Inflammatory macrophage treated with lipopolysaccharide for 4 hours (primary cell): ENCODE results near the gene STXBP4.
A peak's percentile ranks its signal among the peaks of the same experiment; 100 is the strongest.

Experiments used
- DNase-seq: peaks from one replicate; pipeline ENCODE4 v3.0.0-alpha.2; 2020

Gene STXBP4

DNA sequence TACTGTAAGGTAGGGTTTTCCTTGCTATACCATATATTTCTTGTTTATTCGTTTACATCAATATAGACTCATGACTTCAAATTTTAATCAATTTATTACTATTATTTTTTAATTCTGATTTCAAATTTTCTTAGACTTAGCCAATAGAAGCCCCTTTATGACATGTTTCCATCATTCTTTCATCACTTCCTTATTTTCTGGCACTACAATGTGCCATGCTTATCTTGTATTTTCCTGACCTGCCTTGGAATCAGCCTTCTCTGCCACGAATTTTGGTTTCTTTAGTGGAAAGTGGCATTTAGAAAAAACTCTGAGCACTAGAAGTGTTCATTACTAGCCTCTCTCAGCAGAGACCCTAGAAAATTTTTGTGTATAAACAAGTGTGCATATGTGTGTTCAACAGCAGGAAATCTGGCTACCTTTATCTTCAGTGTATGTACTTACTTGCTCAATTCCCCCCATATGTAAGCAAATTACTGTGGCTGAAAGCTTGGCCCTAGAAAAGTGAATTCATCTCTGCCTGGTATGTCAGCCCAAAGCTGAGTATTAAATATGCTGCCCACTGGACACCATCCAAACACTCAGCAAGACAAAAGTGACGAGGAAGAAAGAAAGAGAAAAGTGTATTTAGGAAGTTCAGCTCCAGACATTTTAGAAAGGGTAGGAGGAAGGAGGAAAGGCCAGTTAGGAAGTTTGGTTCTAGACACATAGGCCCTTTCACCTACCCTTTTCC lies 4.0 kb downstream of the STXBP4 start:
- no peak for DNase-seq

- no peak for DNase-seq
Measured at GRCh38 chr17:54974759-54975158, 6.2 kb downstream of the STXBP4 start.

GRCh38 chr17:54976316-54976715 lies 7.8 kb downstream of the STXBP4 start:
- no peak for DNase-seq

- DNase-seq: no peak
Measured at GRCh38 chr17:54977744-54978143, 9.2 kb downstream of the STXBP4 start.

DNA sequence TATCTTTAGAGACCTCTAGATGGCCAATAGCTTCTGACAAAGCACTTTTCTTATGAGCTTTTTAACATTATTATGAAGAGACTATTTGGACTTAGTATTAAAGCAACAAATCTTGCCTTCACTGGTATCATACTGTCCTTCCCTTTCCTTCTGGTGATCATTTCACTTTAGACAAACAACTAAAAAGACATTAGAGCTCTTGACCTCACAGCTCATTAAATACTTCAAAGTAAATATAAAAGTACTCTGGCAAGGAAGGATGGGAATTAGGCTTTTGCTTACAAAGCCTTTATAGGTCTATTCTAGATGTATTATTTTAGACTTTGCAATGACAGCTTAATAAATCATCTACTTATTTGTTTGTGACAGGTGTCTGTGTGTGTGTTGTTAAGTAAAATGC lies 11.1 kb downstream of the STXBP4 start:
- DNase-seq: no peak

DNA sequence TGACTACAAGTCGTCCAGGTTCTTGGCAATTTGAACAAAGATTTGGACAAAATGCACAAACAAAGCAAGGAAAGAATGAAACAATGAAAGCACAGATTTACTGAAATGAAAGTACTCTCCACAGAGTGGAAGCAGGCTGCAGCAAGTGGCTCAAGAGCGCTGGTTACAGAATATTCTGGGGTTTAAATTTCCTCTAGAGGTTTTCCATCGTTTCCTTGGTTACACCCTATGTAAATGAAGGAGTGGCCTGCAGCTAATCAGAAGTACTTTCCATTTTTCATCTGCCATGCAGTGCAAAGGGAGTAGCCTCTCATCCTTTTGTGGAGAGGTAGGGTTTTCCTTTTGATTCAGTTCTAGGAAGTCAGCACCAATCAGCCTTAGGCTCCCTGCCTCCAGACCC lies 11.8 kb downstream of the STXBP4 start:
- DNase-seq: no peak

DNA sequence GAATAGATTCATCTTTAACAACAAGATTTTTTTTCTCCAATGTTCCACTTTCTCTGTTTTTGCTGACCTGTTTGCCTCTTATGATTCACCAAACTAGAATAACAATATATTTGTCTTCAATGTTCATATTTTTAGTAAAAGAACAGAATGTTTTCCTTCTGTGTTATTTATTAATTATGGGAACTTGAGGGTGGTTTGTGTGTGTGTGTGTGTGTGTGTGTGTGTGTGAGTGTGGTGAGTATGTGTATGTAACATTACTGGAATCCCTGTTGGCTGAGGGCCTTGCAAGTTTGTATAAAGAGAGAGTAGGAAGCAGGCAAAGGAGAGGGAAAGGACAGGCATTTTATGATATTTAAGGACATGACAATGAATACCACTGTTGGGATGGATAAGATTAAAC lies 13.8 kb downstream of the STXBP4 start:
- no peak for DNase-seq

GRCh38 chr17:54983260-54983659 lies 14.7 kb downstream of the STXBP4 start:
- no peak for DNase-seq

- DNase-seq: no peak
Measured at GRCh38 chr17:54985476-54985875, 16.9 kb downstream of the STXBP4 start.

DNA sequence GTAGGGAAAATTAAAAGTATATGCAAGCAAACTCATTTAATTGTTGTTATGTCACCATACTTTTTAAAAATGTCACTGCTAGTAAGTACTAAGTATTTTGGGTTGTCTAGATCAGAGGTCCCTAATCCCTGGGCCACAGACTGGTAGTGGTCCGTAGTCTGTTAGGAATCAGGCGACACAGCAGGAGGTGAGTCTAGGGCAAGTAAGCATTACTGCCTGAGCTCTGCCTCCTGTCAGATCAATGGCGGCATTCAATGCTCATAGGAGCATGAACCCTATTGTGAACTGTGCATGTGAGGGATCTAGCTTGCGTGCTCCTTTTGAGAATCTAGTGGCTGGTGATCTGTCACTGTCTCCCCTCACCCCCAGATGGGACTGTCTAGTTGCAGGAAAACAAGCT lies 21.6 kb downstream of the STXBP4 start:
- no peak for DNase-seq

DNA sequence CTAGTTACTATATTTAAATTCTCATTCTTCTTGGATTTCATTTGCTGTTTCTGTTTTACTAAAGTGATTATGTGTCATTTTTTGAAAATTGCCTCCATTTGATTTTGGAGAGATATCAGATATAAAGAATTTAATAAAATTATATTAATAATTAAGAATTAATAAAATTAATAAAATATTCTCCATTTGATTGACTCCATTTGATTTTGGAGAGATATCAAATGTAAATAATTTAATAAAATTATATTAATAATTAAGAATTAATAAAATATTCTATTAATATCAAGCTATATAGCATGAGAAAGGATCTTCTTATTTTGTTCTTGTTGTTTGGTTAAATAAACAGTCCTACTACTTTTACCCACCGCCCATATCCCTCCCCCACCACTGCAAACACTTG lies 23.0 kb downstream of the STXBP4 start:
- DNase-seq: no peak

GRCh38 chr17:54992797-54993639 lies 24.5 kb downstream of the STXBP4 start:
- DNase-seq: peak; percentile 36

DNA sequence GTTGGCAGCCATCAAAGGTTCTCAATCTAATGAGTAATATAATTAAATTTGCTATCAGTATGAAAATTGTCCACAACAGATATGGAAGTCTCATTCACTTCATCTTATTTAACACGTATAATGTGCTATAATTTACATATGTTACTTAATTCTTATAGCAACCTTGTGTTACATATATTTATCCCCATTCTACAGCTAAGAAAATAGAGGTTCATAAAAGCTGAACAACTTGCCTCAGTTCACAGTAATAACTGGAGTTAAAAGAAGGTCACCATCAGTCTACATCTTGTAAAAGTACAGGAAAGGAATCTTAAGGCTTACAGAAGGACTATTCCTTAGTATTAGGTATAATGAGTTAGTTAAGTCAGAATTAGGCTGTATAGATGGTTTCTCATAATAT lies 27.9 kb downstream of the STXBP4 start:
- no peak for DNase-seq

DNA sequence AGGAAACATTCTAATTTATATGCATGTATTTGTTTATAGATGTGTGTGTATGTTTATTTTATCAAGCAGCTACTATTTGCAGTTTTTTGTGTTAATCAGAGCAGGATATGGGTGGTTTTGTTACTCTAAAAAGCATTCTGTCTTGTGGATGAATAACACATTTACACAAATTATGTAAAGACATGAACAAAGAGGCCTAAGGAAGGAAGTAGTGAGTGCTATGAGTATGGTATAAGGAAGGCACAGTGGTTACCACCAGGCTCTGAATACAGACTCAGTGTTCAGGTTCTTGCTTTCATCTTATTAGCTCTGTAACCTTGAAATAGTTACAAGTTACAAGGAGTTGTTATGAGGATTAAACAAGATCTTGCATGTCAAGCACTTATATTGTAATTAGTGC lies 33.9 kb downstream of the STXBP4 start:
- DNase-seq: no peak

DNA sequence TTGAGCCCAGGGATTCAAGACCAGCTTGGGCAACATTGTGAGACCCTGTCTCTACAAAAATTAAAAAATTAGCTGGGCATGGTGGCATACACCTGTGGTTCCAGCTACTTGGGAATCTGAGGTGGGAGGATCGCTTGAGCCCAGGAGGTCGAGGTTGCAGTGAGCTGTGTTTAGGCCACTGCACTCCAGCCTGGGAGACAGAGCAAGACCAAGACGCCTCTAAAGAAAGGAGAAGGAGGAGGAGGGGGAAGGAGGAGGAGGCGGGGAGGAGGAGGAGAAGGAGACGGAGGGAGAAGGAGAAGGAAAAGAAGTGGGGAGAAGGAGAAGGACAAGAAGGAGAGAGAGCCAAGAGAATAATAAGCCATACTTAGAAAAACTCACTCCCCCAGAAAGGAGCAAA lies 35.9 kb downstream of the STXBP4 start:
- DNase-seq: no peak

DNA sequence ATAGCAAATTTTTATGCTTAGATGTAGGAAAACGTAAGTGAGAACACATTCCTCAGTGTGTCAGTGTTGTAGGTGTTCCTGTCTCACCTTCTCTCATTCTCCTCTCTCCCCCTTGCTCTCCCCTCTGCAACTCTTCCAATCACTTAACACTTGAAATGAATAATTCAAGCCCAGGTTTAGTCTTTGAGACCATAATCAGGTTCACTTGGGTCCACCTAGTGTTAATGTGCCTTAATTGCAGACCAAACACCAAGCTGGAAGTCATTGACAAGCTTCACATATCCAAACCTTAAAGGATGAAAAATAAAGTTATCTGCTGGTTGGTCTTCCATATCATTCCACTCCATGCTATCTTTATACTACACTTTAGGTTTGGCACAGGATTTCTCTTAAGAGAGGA lies 37.0 kb downstream of the STXBP4 start:
- DNase-seq: peak; percentile 22

DNA sequence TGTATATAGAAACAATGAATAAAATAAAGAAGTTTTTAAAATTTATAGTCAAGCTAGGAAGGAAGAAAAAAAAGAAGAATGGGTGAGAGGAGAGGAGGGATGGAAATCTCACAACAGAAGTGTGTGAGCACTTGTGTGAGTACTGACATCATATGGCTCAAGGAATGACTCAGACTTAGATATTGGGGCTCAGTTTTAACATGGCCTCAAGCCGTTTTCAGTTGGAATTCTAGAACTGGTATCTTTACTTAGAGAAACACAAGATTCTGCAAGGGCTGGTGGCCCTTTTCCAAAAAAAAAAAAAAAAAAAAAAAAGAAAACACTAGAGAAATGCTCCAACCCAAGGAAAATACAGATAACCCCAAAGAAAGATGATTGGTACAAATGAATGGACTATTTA lies 55.1 kb downstream of the STXBP4 start:
- no peak for DNase-seq

DNA sequence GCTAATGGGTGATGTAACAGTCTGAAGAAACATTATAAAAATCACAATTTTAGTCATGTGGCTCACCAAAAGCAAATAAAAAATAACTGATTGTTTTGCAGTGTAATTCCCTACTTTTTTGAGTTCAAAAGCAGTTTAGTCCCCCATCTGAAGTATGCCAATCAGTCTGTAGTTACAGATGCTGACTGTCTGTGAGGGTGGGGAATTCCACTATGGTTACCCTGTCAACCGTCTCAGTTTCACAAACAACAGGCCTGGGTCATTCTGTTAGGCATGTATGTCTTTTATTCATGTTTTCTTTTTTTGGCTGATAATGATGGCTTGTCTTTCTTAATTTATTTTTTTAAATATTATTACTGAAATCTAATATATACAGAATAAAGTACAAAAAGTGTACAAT lies 69.3 kb downstream of the STXBP4 start:
- DNase-seq: no peak

DNA sequence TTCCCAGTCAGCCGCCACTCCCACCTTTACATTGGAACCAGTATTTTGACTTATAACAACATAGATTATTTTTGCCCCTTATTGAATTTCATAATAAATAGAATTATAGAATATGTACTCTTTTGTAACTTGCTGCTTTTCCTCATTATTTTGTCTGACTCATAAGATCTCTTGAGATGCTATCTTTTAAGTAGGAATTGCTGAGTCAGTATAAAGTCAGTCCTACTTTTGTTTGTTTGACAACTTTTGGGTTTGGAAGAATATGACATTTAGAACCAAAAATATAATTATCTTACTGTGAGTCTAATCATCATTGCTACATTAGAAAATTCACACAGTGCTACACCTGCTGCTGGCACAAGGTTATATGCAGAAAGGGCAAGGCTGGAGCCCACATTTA lies 69.7 kb downstream of the STXBP4 start:
- no peak for DNase-seq

- DNase-seq: no peak
Measured at GRCh38 chr17:55040611-55041010, 72.0 kb downstream of the STXBP4 start.

DNA sequence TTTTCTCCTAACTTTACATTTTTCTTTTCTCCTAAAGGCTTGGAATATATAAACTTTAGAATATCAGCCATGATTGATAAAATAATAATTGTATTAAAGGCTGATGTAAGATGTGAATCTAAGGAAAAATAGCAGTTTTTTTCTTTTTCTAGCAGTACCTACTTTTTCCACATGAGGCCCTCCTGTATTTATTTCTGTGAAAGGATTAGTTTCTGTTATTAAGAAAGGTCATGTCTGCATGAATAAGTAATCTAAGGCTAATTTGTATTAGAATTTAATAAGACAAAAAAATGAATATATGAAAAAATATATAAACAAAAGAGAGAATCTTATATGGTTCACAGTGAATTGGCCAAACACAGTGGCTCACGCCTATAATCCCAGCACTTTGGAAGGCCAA lies 85.3 kb downstream of the STXBP4 start:
- no peak for DNase-seq

DNA sequence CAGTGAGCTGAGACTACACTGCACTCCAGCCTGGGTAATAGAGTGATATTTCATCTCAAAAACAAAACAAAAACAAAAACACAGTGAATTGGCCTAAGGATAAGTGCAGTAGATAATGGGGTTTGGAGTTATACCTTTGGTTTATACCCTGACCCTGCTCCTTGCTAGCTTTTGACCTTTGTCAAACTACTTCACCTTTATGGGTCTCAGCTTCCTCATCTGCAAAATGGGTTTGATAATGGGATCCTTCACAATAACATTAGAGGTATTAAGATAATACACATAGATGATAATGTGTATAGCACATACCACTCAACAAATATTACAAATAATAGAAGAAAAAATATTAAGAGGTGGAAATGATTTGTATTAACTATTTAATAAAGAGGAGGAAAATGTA lies 85.9 kb downstream of the STXBP4 start:
- DNase-seq: no peak

- DNase-seq: no peak
Measured at GRCh38 chr17:55056526-55056925, 88.0 kb downstream of the STXBP4 start.

- DNase-seq: no peak
Measured at GRCh38 chr17:55057184-55057583, 88.6 kb downstream of the STXBP4 start.

DNA sequence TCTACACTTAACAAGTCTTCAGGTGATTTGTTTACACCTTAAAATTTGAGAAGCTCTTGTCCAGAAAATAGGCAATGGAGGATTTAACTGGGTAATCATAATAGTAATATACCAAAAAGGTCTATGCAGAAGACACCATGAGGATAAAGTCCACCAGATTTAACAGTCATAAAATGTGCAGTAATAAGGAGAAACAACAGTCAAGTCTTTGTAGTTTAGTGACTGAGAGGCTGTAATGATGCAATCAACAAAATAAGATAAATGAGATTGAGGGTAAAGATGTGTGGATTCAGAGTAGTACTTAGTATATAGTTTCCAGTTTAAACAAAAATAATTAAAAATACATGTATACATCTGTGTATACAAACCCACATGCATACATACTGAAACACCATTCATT lies 91.2 kb downstream of the STXBP4 start:
- no peak for DNase-seq
